DOHH2 (cell line): Measurements from ENCODE around the gene AAMP.

ENCODE experiments used
- CTCF ChIP-seq: fragments of 200-600 bp; sonication (generic); IDR thresholded peaks from one replicate; pipeline ENCODE4 v1.5.1; 2014; ENCODE audit warnings: antibody characterized with exemption, mild to moderate bottlenecking, low read depth, low read length; ENCODE audit not compliant: poor library complexity, severe bottlenecking
- EZH2phosphoT487 ChIP-seq: fragments of 200-600 bp; sonication (generic); IDR thresholded peaks from 2 replicates; pipeline ENCODE4 v1.6.1; 2017; ENCODE audit warnings: borderline replicate concordance, mild to moderate bottlenecking, antibody characterized with exemption, low read length, moderate library complexity, mixed read lengths

GRCh38 chr2:218256612-218257350 lies 13.2 kb downstream of the AAMP start:
- TF ChIP-seq CTCF (no peak), EZH2phosphoT487 (no peak)
